A673 (cell line): ENCODE results near the gene NTRK3. TPM values are rescaled to one million over a fixed set of nuclear protein-coding genes. Genes with fewer than 3 reads are reported as not detected.

Source experiments
- BruUV-seq: library from RNA; stranded (reverse); fragments of 400-500 nt; replicated peaks from 2 replicates; lab custom pipeline; 2021; lab: Mats Ljungman, UMichigan
- CTCF ChIA-PET: fragments of 300-600 bp; sonication (Branson Sonifier 250); formaldehyde crosslinking; loops from one replicate; lab custom pipeline; 2022; ENCODE audit warnings: antibody characterized with exemption; lab: Charles Lee
- POLR2A ChIA-PET: fragments of 300-600 bp; sonication (Branson Sonifier 250); formaldehyde crosslinking; loops from one replicate; lab custom pipeline; 2022; ENCODE audit warnings: antibody characterized with exemption; ENCODE audit not compliant: low non-redundant PET; lab: Charles Lee
- DNase-seq: peaks from one replicate; pipeline ENCODE4 v3.0.0-alpha.2; 2015; ENCODE audit warnings: low spot score
- H3K27ac ChIP-seq: fragments of 200-600 bp; sonication (generic); 2 replicates; pipeline ENCODE4 v1.5.1; 2016; ENCODE audit warnings: mixed run types, low read depth, mild to moderate bottlenecking, mixed read lengths, antibody characterized with exemption, low read length; ENCODE audit not compliant: poor library complexity, severe bottlenecking
- H3K27me3 ChIP-seq: fragments of 200-600 bp; sonication (generic); replicated peaks from 2 replicates; pipeline ENCODE4 v1.6.1; 2017; ENCODE audit warnings: mixed run types, low read depth, mild to moderate bottlenecking, mixed read lengths, antibody characterized with exemption, low read length; ENCODE audit not compliant: insufficient read depth, poor library complexity
- H3K36me3 ChIP-seq: fragments of 200-600 bp; sonication (generic); 2 replicates; pipeline ENCODE4 v1.6.1; 2016; ENCODE audit warnings: mixed run types, mild to moderate bottlenecking, mixed read lengths, antibody characterized with exemption, low read length; ENCODE audit not compliant: insufficient read depth, poor library complexity, severe bottlenecking
- H3K4me1 ChIP-seq: fragments of 200-600 bp; sonication (generic); 2 replicates; pipeline ENCODE4 v1.6.1; 2017; ENCODE audit warnings: mixed run types, mild to moderate bottlenecking, mixed read lengths, antibody characterized with exemption, low read length; ENCODE audit not compliant: insufficient read depth, poor library complexity, severe bottlenecking
- H3K4me3 ChIP-seq: fragments of 200-600 bp; sonication (generic); 2 replicates; pipeline ENCODE4 v1.5.1; 2016; ENCODE audit warnings: low read depth, mixed run types, mild to moderate bottlenecking, mixed read lengths, low read length; ENCODE audit not compliant: poor library complexity, severe bottlenecking
- H3K9me3 ChIP-seq: fragments of 200-600 bp; sonication (generic); 2 replicates; pipeline ENCODE4 v1.6.1; 2016; ENCODE audit warnings: mixed run types, low read depth, mild to moderate bottlenecking, mixed read lengths, antibody characterized with exemption, low read length; ENCODE audit not compliant: poor library complexity, severe bottlenecking
- CTCF ChIP-seq: fragments of 300-800, 200-600 bp; sonication (generic); conservative IDR thresholded peaks from 2 replicates; pipeline ENCODE4 v1.5.1; 2017; ENCODE audit warnings: low read depth, mild to moderate bottlenecking, antibody characterized with exemption, low read length, moderate library complexity, mixed read lengths
- EZH2 ChIP-seq: fragments of 200-600 bp; sonication (generic); IDR thresholded peaks from 2 replicates; pipeline ENCODE4 v1.6.1; 2017; ENCODE audit warnings: borderline replicate concordance, low read depth, mild to moderate bottlenecking, mixed read lengths, antibody characterized with exemption, low read length; ENCODE audit not compliant: poor library complexity, severe bottlenecking
- intact Hi-C: fragments of 100-400 bp; cut with micrococcal nuclease; formaldehyde crosslinking; loops from one replicate; pipeline ENCODE4 v1.10.0; 2022; ENCODE audit not compliant: unreplicated experiment
- total RNA-seq: library from RNA; stranded (reverse); gene quantifications from 2 replicates; pipeline ENCODE4 v1.2.3, GENCODE V29; 2021

NTRK3 gene
- total RNA-seq, 1 experiment from 2014 or later, result not detected

- Histone ChIP-seq H3K9me3 (no peaks in the 10 kb centered on the region), H3K4me1 (no peaks in the 10 kb centered on the region), H3K27me3 (peaks cover 6% of the 10 kb centered on the region), H3K27ac (no peak overlapping the region), H3K36me3 (no peaks in the 10 kb centered on the region), H3K4me3 (no peak overlapping the region)
- DNase-seq, result peak; percentile 78
- POLR2A ChIA-PET, result no interaction called here
- TF ChIP-seq CTCF, result peak; percentile 92
- no peak for TF ChIP-seq EZH2
- BruUV-seq, result no TSS peak
- CTCF ChIA-PET, result interaction anchor here (1.7 kb wide), 1 partner anchor 203 kb away, joined by 6 read pairs; no protein-coding TSS in a partner anchor
- intact Hi-C loops, result loop anchor here (10.0 kb wide), 1 partner anchor 1332 kb away; no protein-coding TSS in a partner anchor
Observed at GRCh38 chr15:88246666-88247446, 9.7 kb downstream of the NTRK3 start.

GRCh38 chr15:88246081-88246480 lies 10.5 kb downstream of the NTRK3 start:
- ChIA-PET CTCF (interaction anchor here (1.7 kb wide), 1 partner anchor 204 kb away, joined by 6 read pairs; no protein-coding TSS in a partner anchor), POLR2A (no interaction called here)
- Histone ChIP-seq H3K27ac (no peak overlapping the region), H3K4me3 (no peak overlapping the region), H3K36me3 (no peaks in the 10 kb centered on the region), H3K27me3 (no peaks in the 10 kb centered on the region), H3K4me1 (no peaks in the 10 kb centered on the region), H3K9me3 (no peaks in the 10 kb centered on the region)
- TF ChIP-seq EZH2, result no peak
- no peak for TF ChIP-seq CTCF
- BruUV-seq, result no TSS peak
- no peak for DNase-seq
- intact Hi-C loops, result loop anchor here (10.0 kb wide), 1 partner anchor 1331 kb away; no protein-coding TSS in a partner anchor

GRCh38 chr15:88243895-88244787 lies 12.4 kb downstream of the NTRK3 start:
- TF ChIP-seq CTCF (peak; percentile 70), EZH2 (no peak)

More at GRCh38 chr15:88243895-88244787, 12.4 kb downstream of the NTRK3 start:
- intact Hi-C loops, result loop anchor here (2.0 to 10.0 kb wide), 2 partner anchors 207 to 1329 kb away; no protein-coding TSS in a partner anchor
- CTCF ChIA-PET, result no interaction called here
- no TSS peak for BruUV-seq
- POLR2A ChIA-PET, result no interaction called here
- no peaks in the 10 kb centered on the region for H3K4me1 ChIP-seq
- no peaks in the 10 kb centered on the region for H3K9me3 ChIP-seq
- H3K27ac ChIP-seq, result no peak overlapping the region
- H3K27me3 ChIP-seq, result no peaks in the 10 kb centered on the region
- no peaks in the 10 kb centered on the region for H3K36me3 ChIP-seq
- H3K4me3 ChIP-seq, result no peak overlapping the region
- DNase-seq, result peak; percentile 51
